Measurements from ENCODE around the gene MUC15.

Gene MUC15

DNA sequence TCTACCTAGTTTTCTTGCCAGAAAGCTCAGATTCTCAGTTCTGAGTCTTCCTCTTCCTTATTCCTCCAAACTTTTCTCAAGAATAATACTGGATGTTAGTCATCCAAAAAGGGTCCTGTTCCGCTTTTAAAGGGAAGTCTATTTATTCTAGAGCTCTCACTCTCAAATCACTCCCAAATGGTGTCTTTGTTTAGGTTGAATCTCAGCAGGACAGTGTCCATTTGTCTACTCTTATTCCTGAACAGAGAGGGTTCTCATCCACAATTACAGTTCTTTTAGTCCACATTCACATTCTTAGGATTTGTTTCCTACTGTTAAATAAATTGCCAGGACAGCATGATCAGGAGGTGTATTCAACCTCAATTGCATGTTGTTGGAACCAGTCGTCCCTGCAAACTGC lies 61.3 kb downstream of the MUC15 start:
- Histone ChIP-seq H3K27me3 (ENCODE audit: insufficient read depth, poor library complexity, severe bottlenecking) (no peaks in the 10 kb centered on the region), H3K27ac (replicated peaks) (no peak overlapping the region), H3K4me3 (replicated peaks; ENCODE audit: insufficient read depth, low read length) (no peak overlapping the region)
- no peak for DNase-seq (ENCODE audit: low read depth in 1 of 2, low spot score in 1 of 2)
- no peak for TF ChIP-seq GABPA (IDR thresholded peaks at IDR 0.05; ENCODE audit: low read depth)
- TF ChIP-seq SPI1 (IDR thresholded peaks at IDR 0.05; ENCODE audit: borderline replicate concordance, low read depth): no peak
- TF ChIP-seq, protein P1, sequence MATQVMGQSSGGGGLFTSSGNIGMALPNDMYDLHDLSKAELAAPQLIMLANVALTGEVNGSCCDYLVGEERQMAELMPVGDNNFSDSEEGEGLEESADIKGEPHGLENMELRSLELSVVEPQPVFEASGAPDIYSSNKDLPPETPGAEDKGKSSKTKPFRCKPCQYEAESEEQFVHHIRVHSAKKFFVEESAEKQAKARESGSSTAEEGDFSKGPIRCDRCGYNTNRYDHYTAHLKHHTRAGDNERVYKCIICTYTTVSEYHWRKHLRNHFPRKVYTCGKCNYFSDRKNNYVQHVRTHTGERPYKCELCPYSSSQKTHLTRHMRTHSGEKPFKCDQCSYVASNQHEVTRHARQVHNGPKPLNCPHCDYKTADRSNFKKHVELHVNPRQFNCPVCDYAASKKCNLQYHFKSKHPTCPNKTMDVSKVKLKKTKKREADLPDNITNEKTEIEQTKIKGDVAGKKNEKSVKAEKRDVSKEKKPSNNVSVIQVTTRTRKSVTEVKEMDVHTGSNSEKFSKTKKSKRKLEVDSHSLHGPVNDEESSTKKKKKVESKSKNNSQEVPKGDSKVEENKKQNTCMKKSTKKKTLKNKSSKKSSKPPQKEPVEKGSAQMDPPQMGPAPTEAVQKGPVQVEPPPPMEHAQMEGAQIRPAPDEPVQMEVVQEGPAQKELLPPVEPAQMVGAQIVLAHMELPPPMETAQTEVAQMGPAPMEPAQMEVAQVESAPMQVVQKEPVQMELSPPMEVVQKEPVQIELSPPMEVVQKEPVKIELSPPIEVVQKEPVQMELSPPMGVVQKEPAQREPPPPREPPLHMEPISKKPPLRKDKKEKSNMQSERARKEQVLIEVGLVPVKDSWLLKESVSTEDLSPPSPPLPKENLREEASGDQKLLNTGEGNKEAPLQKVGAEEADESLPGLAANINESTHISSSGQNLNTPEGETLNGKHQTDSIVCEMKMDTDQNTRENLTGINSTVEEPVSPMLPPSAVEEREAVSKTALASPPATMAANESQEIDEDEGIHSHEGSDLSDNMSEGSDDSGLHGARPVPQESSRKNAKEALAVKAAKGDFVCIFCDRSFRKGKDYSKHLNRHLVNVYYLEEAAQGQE (IDR thresholded peaks at IDR 0.05; ENCODE audit: insufficient replicate concordance, low read depth): no peak
- TF ChIP-seq CTCF (IDR thresholded peaks at IDR 0.05; ENCODE audit: insufficient read depth, low read length): no peak
- TF ChIP-seq POLR2AphosphoS5 (IDR thresholded peaks at IDR 0.05; ENCODE audit: low read depth): no peak

DNA sequence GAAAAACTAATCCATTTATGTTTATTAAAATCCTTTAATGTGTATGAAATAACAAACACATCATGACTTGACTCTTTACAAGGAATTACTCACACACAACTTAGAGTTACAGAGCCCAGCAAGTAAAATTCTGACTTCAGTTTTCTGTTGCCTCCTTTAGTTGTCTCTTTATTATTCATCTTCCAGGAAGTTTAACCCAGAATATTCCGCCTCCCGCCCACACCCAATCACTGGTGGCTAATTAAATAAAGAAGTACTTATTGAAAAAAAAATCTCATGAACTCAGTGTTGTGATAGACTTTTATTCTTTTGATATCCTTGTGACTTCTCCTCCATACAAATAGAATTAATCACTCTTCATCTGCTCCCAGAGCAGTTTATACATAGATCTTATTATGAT lies 61.9 kb downstream of the MUC15 start:
- Histone ChIP-seq H3K4me3 (replicated peaks; ENCODE audit: insufficient read depth, low read length) (no peak overlapping the region), H3K27ac (replicated peaks) (no peak overlapping the region), H3K27me3 (ENCODE audit: insufficient read depth, poor library complexity, severe bottlenecking) (no peaks in the 10 kb centered on the region)
- TF ChIP-seq, protein P1 (IDR thresholded peaks at IDR 0.05; ENCODE audit: insufficient replicate concordance, low read depth): no peak
- no peak for TF ChIP-seq POLR2AphosphoS5 (IDR thresholded peaks at IDR 0.05; ENCODE audit: low read depth)
- TF ChIP-seq SPI1 (IDR thresholded peaks at IDR 0.05; ENCODE audit: borderline replicate concordance, low read depth): no peak
- no peak for TF ChIP-seq GABPA (IDR thresholded peaks at IDR 0.05; ENCODE audit: low read depth)
- no peak for TF ChIP-seq CTCF (IDR thresholded peaks at IDR 0.05; ENCODE audit: insufficient read depth, low read length)
- no peak for DNase-seq (ENCODE audit: low read depth in 1 of 2, low spot score in 1 of 2)

All from HL-60 (cell line).